ENCODE data around the gene HAUS3.

Gene HAUS3

DNA sequence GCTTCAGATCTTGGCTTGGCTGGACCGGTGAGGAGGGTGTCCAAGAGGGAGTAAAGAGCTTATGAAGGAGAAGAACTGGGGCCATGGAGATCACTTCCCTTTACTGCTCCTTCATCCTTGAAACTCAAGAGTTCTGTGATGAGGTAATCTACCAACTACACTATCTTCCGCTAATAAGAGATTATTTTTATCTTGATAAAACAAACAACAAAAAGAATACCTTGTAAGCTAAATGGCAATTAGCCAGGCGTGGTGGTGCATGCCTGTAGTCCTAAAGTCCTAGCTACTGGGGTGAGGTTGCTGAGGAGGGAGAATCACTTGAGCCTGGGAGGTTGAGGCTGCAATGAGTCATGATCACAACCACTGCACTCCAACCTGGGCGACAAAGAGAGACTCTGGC lies 47.4 kb downstream of the HAUS3 start:
- TF ChIP-seq, protein P1, sequence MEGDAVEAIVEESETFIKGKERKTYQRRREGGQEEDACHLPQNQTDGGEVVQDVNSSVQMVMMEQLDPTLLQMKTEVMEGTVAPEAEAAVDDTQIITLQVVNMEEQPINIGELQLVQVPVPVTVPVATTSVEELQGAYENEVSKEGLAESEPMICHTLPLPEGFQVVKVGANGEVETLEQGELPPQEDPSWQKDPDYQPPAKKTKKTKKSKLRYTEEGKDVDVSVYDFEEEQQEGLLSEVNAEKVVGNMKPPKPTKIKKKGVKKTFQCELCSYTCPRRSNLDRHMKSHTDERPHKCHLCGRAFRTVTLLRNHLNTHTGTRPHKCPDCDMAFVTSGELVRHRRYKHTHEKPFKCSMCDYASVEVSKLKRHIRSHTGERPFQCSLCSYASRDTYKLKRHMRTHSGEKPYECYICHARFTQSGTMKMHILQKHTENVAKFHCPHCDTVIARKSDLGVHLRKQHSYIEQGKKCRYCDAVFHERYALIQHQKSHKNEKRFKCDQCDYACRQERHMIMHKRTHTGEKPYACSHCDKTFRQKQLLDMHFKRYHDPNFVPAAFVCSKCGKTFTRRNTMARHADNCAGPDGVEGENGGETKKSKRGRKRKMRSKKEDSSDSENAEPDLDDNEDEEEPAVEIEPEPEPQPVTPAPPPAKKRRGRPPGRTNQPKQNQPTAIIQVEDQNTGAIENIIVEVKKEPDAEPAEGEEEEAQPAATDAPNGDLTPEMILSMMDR (IDR thresholded peaks at IDR 0.05; ENCODE audit: insufficient read depth, low read depth, low read length, missing control alignments), result no peak
- no peak for DNase-seq (ENCODE audit: low read depth)
- H3K4me3 ChIP-seq (ENCODE audit: low read length), result no peak overlapping the region

GRCh38 chr4:2193326-2193725 lies 48.6 kb downstream of the HAUS3 start:
- DNase-seq (ENCODE audit: low read depth), result no peak
- TF ChIP-seq, protein P1 (IDR thresholded peaks at IDR 0.05; ENCODE audit: insufficient read depth, low read depth, low read length, missing control alignments), result no peak
- H3K4me3 ChIP-seq (ENCODE audit: low read length), result no peak overlapping the region

DNA sequence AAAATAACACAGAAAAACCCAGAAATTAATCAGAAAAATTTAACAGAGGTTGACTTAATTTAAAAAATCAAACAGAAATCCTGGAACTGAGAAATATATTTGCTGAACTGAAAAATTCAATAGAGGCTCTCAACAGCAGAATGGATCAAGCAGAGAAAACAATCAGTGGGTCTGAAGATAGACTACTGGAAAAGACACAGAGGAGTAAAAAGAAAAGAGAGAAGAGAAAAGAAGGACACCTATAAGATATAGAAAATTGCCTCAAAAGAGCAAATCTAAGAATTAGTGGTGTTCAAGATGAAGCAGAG lies 55.1 kb downstream of the HAUS3 start:
- no peak overlapping the region for H3K4me3 ChIP-seq (ENCODE audit: low read length)
- no peak for DNase-seq (ENCODE audit: low read depth)
- TF ChIP-seq, protein P1 (IDR thresholded peaks at IDR 0.05; ENCODE audit: insufficient read depth, low read depth, low read length, missing control alignments), result no peak

GRCh38 chr4:2186133-2186864 lies 55.6 kb downstream of the HAUS3 start:
- DNase-seq (ENCODE audit: low read depth), result peak; percentile 78
- TF ChIP-seq, protein P1 (IDR thresholded peaks at IDR 0.05; ENCODE audit: insufficient read depth, low read depth, low read length, missing control alignments), result peak; percentile 81
- no peak overlapping the region for H3K4me3 ChIP-seq (ENCODE audit: low read length)

GRCh38 chr4:2183394-2183793 lies 58.5 kb downstream of the HAUS3 start:
- TF ChIP-seq, protein P1 (IDR thresholded peaks at IDR 0.05; ENCODE audit: insufficient read depth, low read depth, low read length, missing control alignments), result no peak
- no peak overlapping the region for H3K4me3 ChIP-seq (ENCODE audit: low read length)
- DNase-seq (ENCODE audit: low read depth), result peak; percentile 6

GRCh38 chr4:2182994-2183393 lies 58.9 kb downstream of the HAUS3 start:
- no peak overlapping the region for H3K4me3 ChIP-seq (ENCODE audit: low read length)
- TF ChIP-seq, protein P1 (IDR thresholded peaks at IDR 0.05; ENCODE audit: insufficient read depth, low read depth, low read length, missing control alignments), result no peak
- peak; percentile 56 for DNase-seq (ENCODE audit: low read depth)

GRCh38 chr4:2180410-2180809 lies 61.5 kb downstream of the HAUS3 start:
- TF ChIP-seq, protein P1 (IDR thresholded peaks at IDR 0.05; ENCODE audit: insufficient read depth, low read depth, low read length, missing control alignments), result no peak
- no peak for DNase-seq (ENCODE audit: low read depth)
- H3K4me3 ChIP-seq (ENCODE audit: low read length), result no peak overlapping the region

Data from epithelial cell of esophagus (primary cell).